ENCODE data around the gene PIK3R3.

Gene PIK3R3

GRCh38 chr1:46068525-46068924, 63.9 kb downstream of the PIK3R3 start:
- no peak for TF ChIP-seq CTCF (IDR thresholded peaks at IDR 0.05; ENCODE audit: insufficient read depth, low read length, poor library complexity, severe bottlenecking)
- H3K36me3 ChIP-seq (ENCODE audit: control insufficient read depth, insufficient read depth, low read length), result peaks cover 4% of the 10 kb centered on the region

GRCh38 chr1:46067652-46068051, 64.8 kb downstream of the PIK3R3 start:
- DNase-seq (ENCODE audit: extremely low read depth, insufficient read length), result no peak
- no peak for TF ChIP-seq CTCF (IDR thresholded peaks at IDR 0.05; ENCODE audit: insufficient read depth, low read length, poor library complexity, severe bottlenecking)
- no peak overlapping the region for H3K4me3 ChIP-seq (replicated peaks; ENCODE audit: low read depth, low read length)
- no peaks in the 10 kb centered on the region for H3K27me3 ChIP-seq (replicated peaks; ENCODE audit: control insufficient read depth, insufficient read depth, low read length)
- H3K36me3 ChIP-seq (ENCODE audit: control insufficient read depth, insufficient read depth, low read length), result peaks cover 4% of the 10 kb centered on the region

More at GRCh38 chr1:46068525-46068924, 63.9 kb downstream of the PIK3R3 start:
- Histone ChIP-seq H3K4me3 (replicated peaks; ENCODE audit: low read depth, low read length) (no peak overlapping the region), H3K27me3 (replicated peaks; ENCODE audit: control insufficient read depth, insufficient read depth, low read length) (no peaks in the 10 kb centered on the region)
- no peak for DNase-seq (ENCODE audit: extremely low read depth, insufficient read length)

- H3K27me3 ChIP-seq (replicated peaks; ENCODE audit: control insufficient read depth, insufficient read depth, low read length), result no peaks in the 10 kb centered on the region
- H3K36me3 ChIP-seq (ENCODE audit: control insufficient read depth, insufficient read depth, low read length), result peaks cover 8% of the 10 kb centered on the region
- no peak overlapping the region for H3K4me3 ChIP-seq (replicated peaks; ENCODE audit: low read depth, low read length)
- no peak for DNase-seq (ENCODE audit: extremely low read depth, insufficient read length)
- TF ChIP-seq CTCF (IDR thresholded peaks at IDR 0.05; ENCODE audit: insufficient read depth, low read length, poor library complexity, severe bottlenecking), result no peak
Observed at GRCh38 chr1:46065405-46065804, 67.0 kb downstream of the PIK3R3 start.

- TF ChIP-seq CTCF (IDR thresholded peaks at IDR 0.05; ENCODE audit: insufficient read depth, low read length, poor library complexity, severe bottlenecking), result no peak
- H3K4me3 ChIP-seq (replicated peaks; ENCODE audit: low read depth, low read length), result no peak overlapping the region
- peaks cover 8% of the 10 kb centered on the region for H3K36me3 ChIP-seq (ENCODE audit: control insufficient read depth, insufficient read depth, low read length)
- no peak for DNase-seq (ENCODE audit: extremely low read depth, insufficient read length)
- no peaks in the 10 kb centered on the region for H3K27me3 ChIP-seq (replicated peaks; ENCODE audit: control insufficient read depth, insufficient read depth, low read length)
Observed at GRCh38 chr1:46064708-46065107, 67.7 kb downstream of the PIK3R3 start.

- Histone ChIP-seq H3K4me3 (replicated peaks; ENCODE audit: low read depth, low read length) (no peak overlapping the region), H3K27me3 (replicated peaks; ENCODE audit: control insufficient read depth, insufficient read depth, low read length) (no peaks in the 10 kb centered on the region), H3K36me3 (ENCODE audit: control insufficient read depth, insufficient read depth, low read length) (peaks cover 7% of the 10 kb centered on the region)
- DNase-seq (ENCODE audit: extremely low read depth, insufficient read length), result no peak
- no peak for TF ChIP-seq CTCF (IDR thresholded peaks at IDR 0.05; ENCODE audit: insufficient read depth, low read length, poor library complexity, severe bottlenecking)
Observed at GRCh38 chr1:46062651-46063319, 69.6 kb downstream of the PIK3R3 start.

GRCh38 chr1:46061146-46061545, 71.3 kb downstream of the PIK3R3 start:
- no peak for DNase-seq (ENCODE audit: extremely low read depth, insufficient read length)
- peaks cover 7% of the 10 kb centered on the region for H3K36me3 ChIP-seq (ENCODE audit: control insufficient read depth, insufficient read depth, low read length)
- TF ChIP-seq CTCF (IDR thresholded peaks at IDR 0.05; ENCODE audit: insufficient read depth, low read length, poor library complexity, severe bottlenecking), result no peak
- no peaks in the 10 kb centered on the region for H3K27me3 ChIP-seq (replicated peaks; ENCODE audit: control insufficient read depth, insufficient read depth, low read length)
- H3K4me3 ChIP-seq (replicated peaks; ENCODE audit: low read depth, low read length), result no peak overlapping the region
